ENCODE measurements around the gene TRIM22.
"Not testable (repeated sequence)": the region's sequence is repeated elsewhere in the genome, so short reads cannot be mapped to it uniquely, and the experiment has no call there.

The TRIM22 gene

GRCh38 chr11:5691238-5691963 lies 1.8 kb downstream of the TRIM22 start:
- DNase-seq (ENCODE audit: low read depth), result not testable (repeated sequence)

GRCh38 chr11:5691964-5692361 lies 2.4 kb downstream of the TRIM22 start:
- no peak for DNase-seq (ENCODE audit: low read depth)

- DNase-seq (ENCODE audit: low read depth), result no peak
These were observed 5.1 kb downstream of the TRIM22 start for GRCh38 chr11:5694642-5695041.

GRCh38 chr11:5695580-5695979 lies 6.0 kb downstream of the TRIM22 start:
- no peak for DNase-seq (ENCODE audit: low read depth)

- no peak for DNase-seq (ENCODE audit: low read depth)
These were observed 6.6 kb downstream of the TRIM22 start for GRCh38 chr11:5696210-5696609.

- no peak for DNase-seq (ENCODE audit: low read depth)
These were observed 8.7 kb downstream of the TRIM22 start for GRCh38 chr11:5698281-5698680.

- DNase-seq (ENCODE audit: low read depth), result no peak
These were observed 10.9 kb downstream of the TRIM22 start for GRCh38 chr11:5700421-5701054.

- DNase-seq (ENCODE audit: low read depth), result no peak
These were observed 11.5 kb downstream of the TRIM22 start for GRCh38 chr11:5701055-5701577.

GRCh38 chr11:5703741-5704536 lies 14.3 kb downstream of the TRIM22 start:
- no peak for DNase-seq (ENCODE audit: low read depth)

GRCh38 chr11:5705688-5706087 lies 16.1 kb downstream of the TRIM22 start:
- DNase-seq (ENCODE audit: low read depth), result no peak

GRCh38 chr11:5712507-5712906 lies 22.9 kb downstream of the TRIM22 start:
- DNase-seq (ENCODE audit: low read depth), result no peak

- no peak for DNase-seq (ENCODE audit: low read depth)
These were observed 24.1 kb downstream of the TRIM22 start for GRCh38 chr11:5713695-5714094.

GRCh38 chr11:5716518-5716917 lies 26.9 kb downstream of the TRIM22 start:
- not testable (repeated sequence) for DNase-seq (ENCODE audit: low read depth)

- no peak for DNase-seq (ENCODE audit: low read depth)
These were observed 30.3 kb downstream of the TRIM22 start for GRCh38 chr11:5719703-5720495.

- no peak for DNase-seq (ENCODE audit: low read depth)
These were observed 33.0 kb downstream of the TRIM22 start for GRCh38 chr11:5722622-5723021.

- no peak for DNase-seq (ENCODE audit: low read depth)
These were observed 36.8 kb downstream of the TRIM22 start for GRCh38 chr11:5726351-5726750.

- DNase-seq (ENCODE audit: low read depth), result no peak
These were observed 38.1 kb downstream of the TRIM22 start for GRCh38 chr11:5727691-5728090.

- no peak for DNase-seq (ENCODE audit: low read depth)
These were observed 46.8 kb downstream of the TRIM22 start, which contains the start of gene OR56B1 for GRCh38 chr11:5736396-5736795. Gene OR56B1 (plus strand): TSS chr11:5736448. CDS start chr11:5736517, 69 bp downstream.

- DNase-seq (ENCODE audit: low read depth), result no peak
These were observed 47.5 kb downstream of the TRIM22 start for GRCh38 chr11:5737091-5737490.

- DNase-seq (ENCODE audit: low read depth), result no peak
These were observed 48.2 kb downstream of the TRIM22 start for GRCh38 chr11:5737670-5738392.

- no peak for DNase-seq (ENCODE audit: low read depth)
These were observed 48.8 kb downstream of the TRIM22 start for GRCh38 chr11:5738431-5738830.

Data from T-helper 22 cell (primary cell).